HepG2 (cell line): ENCODE measurements around the gene GUSB. TPM values are rescaled to one million over a fixed set of nuclear protein-coding genes. Genes with fewer than 3 reads are reported as not detected.

Experiments used
- ATF6 ChIP-seq: sonication (generic); formaldehyde crosslinking; conservative IDR thresholded peaks from 2 replicates; pipeline ENCODE4 v1.4.0; 2020; ENCODE audit warnings: missing genetic modification reagents
- BATF2 ChIP-seq: sonication (generic); formaldehyde crosslinking; IDR thresholded peaks from 2 replicates; pipeline ENCODE4 v1.8.0; 2022; ENCODE audit warnings: mild to moderate bottlenecking, missing genetic modification reagents, moderate library complexity
- ELF1 ChIP-seq: sonication (generic); formaldehyde crosslinking; IDR thresholded peaks from 2 replicates; pipeline ENCODE4 v1.4.0; 2020; ENCODE audit warnings: missing genetic modification reagents
- ETV6 ChIP-seq: sonication (generic); formaldehyde crosslinking; conservative IDR thresholded peaks from 2 replicates; pipeline ENCODE4 v1.4.0; 2020; ENCODE audit warnings: missing genetic modification reagents
- MBNL3 ChIP-seq: fragments of 250-450 bp; sonication (Bioruptor Pico); conservative IDR thresholded peaks from 2 replicates; pipeline ENCODE4 v1.8.0; 2022; ENCODE audit warnings: mild to moderate bottlenecking, inconsistent platforms
- NR2F6 ChIP-seq, 2 experiments: IDR thresholded peaks; 2 replicates each; pipeline ENCODE4 v1.6.1; 2016; ENCODE audit warnings: antibody characterized with exemption in 1 of 2, mild to moderate bottlenecking in 1 of 2
- RERE ChIP-seq: IDR thresholded peaks from 2 replicates; pipeline ENCODE4 v1.6.1; 2016; ENCODE audit warnings: low read depth, missing genetic modification reagents, missing compliant biosample characterization
- ZNF180 ChIP-seq: sonication (generic); formaldehyde crosslinking; IDR thresholded peaks from 2 replicates; pipeline ENCODE4 v1.4.0; 2020; ENCODE audit warnings: low read depth, missing genetic modification reagents, borderline replicate concordance
- ZNF350 ChIP-seq: sonication (generic); formaldehyde crosslinking; IDR thresholded peaks from 2 replicates; pipeline ENCODE4 v1.4.0; 2020; ENCODE audit warnings: mild to moderate bottlenecking, low read depth, missing genetic modification reagents, borderline replicate concordance
- ZNF570 ChIP-seq: sonication (generic); formaldehyde crosslinking; IDR thresholded peaks from 2 replicates; pipeline ENCODE4 v1.4.0; 2020; ENCODE audit warnings: mild to moderate bottlenecking, missing genetic modification reagents, borderline replicate concordance
- ZNF616 ChIP-seq: sonication (generic); formaldehyde crosslinking; IDR thresholded peaks from 2 replicates; pipeline ENCODE4 v1.5.0; 2020; ENCODE audit warnings: low read depth, mild to moderate bottlenecking, missing genetic modification reagents
- ZNF790 ChIP-seq: sonication (generic); formaldehyde crosslinking; IDR thresholded peaks from 2 replicates; pipeline ENCODE4 v1.8.0; 2022; ENCODE audit warnings: missing genetic modification reagents, mild to moderate bottlenecking, borderline replicate concordance
- polyA plus RNA-seq, 8 experiments: library from polyadenylated mRNA; depleted of rRNA in 3 of 8; stranded (reverse) in 7 of 8; unstranded in 1 of 8; fragments of >200 nt; fragmentation: Illumina TruSeq in 4 of 8; extraction: Trizol in 4 of 8; gene quantifications; 2 replicates each; pipeline versions ENCODE4 v1.2.1 to v1.2.3, GENCODE V29; 2011 to 2016; ENCODE audit warnings: low read depth in 4 of 8, missing spikeins in 1 of 8, mixed read lengths in 1 of 8; ENCODE audit not compliant: insufficient read depth in 1 of 8
- total RNA-seq, 5 experiments: library from RNA; depleted of rRNA; stranded (reverse); fragments of >200 nt; fragmentation: Illumina TruSeq; extraction: Trizol; gene quantifications; 2 replicates each; pipeline ENCODE4 v1.2.3, GENCODE V29; 2016; ENCODE audit warnings: low read depth in 1 of 5
- TF ChIP-seq, protein P1 (sequence below): sonication (generic); formaldehyde crosslinking; IDR thresholded peaks from 2 replicates; pipeline ENCODE4 v1.8.0; 2022; ENCODE audit warnings: mild to moderate bottlenecking, missing genetic modification reagents, moderate library complexity
- TF ChIP-seq, protein P2 (sequence below): sonication (generic); formaldehyde crosslinking; IDR thresholded peaks from 2 replicates; pipeline ENCODE4 v1.5.0; 2020; ENCODE audit warnings: missing genetic modification reagents
- TF ChIP-seq, protein P3 (sequence below): IDR thresholded peaks from 2 replicates; pipeline ENCODE4 v1.6.1; 2016; ENCODE audit warnings: missing genetic modification reagents, missing compliant biosample characterization

GUSB gene
- total and polyA plus RNA-seq, 2 of the 13 experiments (the other 11 are each of a cell fraction or from before 2014, with no cell fraction given) = 18.8 to 60.0 TPM

DNA sequence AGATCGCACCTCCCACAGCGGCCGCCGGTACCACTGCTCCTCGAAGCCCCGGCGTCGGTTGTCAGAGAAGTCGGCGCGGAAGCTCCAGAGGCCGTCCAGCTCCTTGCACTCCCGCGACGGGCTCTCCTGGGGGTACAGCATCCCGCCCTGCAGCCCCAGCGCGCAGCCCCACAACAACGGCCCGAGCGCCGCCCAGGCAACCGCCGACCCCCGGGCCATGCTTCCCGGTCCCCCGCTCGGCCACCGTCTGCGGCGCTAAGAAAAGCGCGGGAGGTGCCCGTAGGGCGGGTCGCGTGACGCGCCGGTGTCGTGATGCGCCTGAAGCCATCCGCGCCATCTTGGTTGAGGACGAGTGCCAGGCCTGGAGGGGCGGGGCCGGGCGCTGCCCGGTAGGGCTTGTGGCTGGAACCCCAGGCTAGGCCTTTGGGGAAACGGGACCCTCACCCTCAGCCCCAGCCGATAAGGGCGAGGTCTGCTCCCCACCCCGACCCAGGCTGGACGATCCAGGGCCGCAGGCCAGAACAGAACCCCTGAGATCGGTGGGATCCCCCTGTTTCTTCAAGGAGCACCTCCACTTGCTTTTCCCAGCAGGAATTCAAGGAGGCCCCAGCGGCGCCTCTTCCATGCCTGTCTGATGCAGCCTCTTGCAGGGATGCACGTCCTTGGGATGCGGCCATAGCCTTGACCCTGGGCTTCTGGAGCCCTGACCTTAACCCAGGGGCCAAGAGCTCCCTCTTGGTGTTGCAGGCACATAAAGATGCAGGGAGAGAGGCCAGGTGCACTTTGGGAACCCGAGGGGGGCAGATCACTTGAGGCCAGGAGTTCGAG is at the start of gene GUSB (continued):
- TF ChIP-seq ETV6 (CRISPR knock-in tag) (peak; percentile 95; the same call in 1 of the 2 replicates), ATF6 (0 out of 2 replicates have a peak, but pooled peaks have one; percentile 35), NR2F6 (IDR thresholded peaks at IDR 0.05) (peak; percentile 72; the same call in 1 of the 2 replicates), NR2F6 (CRISPR knock-in tag; IDR thresholded peaks at IDR 0.05) (peak; percentile 73), ZNF570 (CRISPR knock-in tag) (0 out of 2 replicates have a peak, but pooled peaks have one; percentile 12), BATF2 (CRISPR knock-in tag) (peak; percentile 74), MBNL3 (CRISPR knock-in tag) (no peak), ZNF616 (CRISPR knock-in tag) (peak; percentile 85; the same call in 1 of the 2 replicates), ZNF350 (peak; percentile 94), ELF1 (CRISPR knock-in tag) (peak; percentile 78), ZNF180 (CRISPR knock-in tag) (0 out of 2 replicates have a peak, but pooled peaks have one; percentile 37), RERE (CRISPR knock-in tag) (peak; percentile 28; the same call in 1 of the 2 replicates), ZNF790 (CRISPR knock-in tag) (peak; percentile 80)
- TF ChIP-seq, protein P1, sequence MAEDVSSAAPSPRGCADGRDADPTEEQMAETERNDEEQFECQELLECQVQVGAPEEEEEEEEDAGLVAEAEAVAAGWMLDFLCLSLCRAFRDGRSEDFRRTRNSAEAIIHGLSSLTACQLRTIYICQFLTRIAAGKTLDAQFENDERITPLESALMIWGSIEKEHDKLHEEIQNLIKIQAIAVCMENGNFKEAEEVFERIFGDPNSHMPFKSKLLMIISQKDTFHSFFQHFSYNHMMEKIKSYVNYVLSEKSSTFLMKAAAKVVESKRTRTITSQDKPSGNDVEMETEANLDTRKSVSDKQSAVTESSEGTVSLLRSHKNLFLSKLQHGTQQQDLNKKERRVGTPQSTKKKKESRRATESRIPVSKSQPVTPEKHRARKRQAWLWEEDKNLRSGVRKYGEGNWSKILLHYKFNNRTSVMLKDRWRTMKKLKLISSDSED (CRISPR knock-in tag) = no peak
- TF ChIP-seq, protein P2, sequence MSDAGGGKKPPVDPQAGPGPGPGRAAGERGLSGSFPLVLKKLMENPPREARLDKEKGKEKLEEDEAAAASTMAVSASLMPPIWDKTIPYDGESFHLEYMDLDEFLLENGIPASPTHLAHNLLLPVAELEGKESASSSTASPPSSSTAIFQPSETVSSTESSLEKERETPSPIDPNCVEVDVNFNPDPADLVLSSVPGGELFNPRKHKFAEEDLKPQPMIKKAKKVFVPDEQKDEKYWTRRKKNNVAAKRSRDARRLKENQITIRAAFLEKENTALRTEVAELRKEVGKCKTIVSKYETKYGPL = peak; percentile 42; the same call in 1 of the 2 replicates
- TF ChIP-seq, protein P3, sequence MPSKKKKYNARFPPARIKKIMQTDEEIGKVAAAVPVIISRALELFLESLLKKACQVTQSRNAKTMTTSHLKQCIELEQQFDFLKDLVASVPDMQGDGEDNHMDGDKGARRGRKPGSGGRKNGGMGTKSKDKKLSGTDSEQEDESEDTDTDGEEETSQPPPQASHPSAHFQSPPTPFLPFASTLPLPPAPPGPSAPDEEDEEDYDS (CRISPR knock-in tag) = peak; percentile 76
